ENCODE measurements around the gene ZBTB22.

- TF ChIP-seq CTCF (IDR thresholded peaks at IDR 0.05) (no peak), POLR2A (IDR thresholded peaks at IDR 0.05) (no peak)
These were observed 5.0 kb downstream of the ZBTB22 start for GRCh38 chr6:33312361-33313104.
